ENCODE measurements around the gene LSM2. TPM values are rescaled to one million over a fixed set of nuclear protein-coding genes. Genes with fewer than 3 reads are reported as not detected.
A peak's percentile ranks its signal among the peaks of the same experiment; 100 is the strongest.

Gene LSM2
- total RNA-seq, 3 donors from 2014 or later = 21.7 to 35.5 (median 33.8) TPM

DNA sequence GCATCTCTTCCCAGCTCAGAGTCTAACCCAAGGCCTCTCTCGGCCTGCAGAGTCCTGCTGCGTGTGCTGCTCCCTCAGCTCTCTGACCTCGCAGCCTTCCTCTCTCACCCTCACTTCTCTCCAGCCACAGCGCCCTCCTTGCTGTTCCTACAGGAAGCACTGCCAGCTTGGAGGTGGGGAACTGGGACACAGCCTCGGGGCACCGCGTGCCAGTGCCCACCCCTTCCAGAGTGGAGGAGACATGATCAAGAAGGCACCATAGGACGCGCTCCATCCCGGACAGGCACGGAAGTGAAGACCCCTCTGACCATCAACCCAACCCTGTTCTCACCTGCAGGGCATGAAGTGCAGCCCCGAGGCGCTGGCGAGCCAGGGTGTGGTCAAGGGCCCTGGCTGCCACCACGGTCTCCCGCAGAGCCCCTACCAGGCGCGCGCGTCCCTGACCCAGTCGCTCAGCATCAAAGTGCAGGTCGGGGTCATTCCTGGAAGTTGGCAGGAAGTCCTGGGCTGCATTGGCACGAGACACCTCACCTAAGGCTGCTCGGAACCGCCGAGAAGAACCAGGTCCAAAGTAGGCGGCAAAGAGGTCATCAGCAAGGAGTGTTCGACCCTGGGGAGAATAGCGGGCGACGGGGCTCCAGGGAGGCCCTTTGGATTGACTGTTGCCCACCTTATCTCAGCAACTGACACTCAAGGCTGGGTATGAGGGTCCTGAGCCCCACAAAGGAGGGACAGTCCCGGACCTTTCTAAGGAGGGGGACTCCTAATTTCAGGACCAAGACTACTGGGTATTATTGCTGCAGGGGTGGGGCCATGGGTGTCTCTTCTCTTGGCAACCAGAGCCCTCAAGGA is 30.9 kb downstream of the LSM2 start:
- H3K4me3 ChIP-seq = no peak overlapping the region
- intact Hi-C loops (cut with DNase I, micrococcal nuclease) = no loop called here

DNA sequence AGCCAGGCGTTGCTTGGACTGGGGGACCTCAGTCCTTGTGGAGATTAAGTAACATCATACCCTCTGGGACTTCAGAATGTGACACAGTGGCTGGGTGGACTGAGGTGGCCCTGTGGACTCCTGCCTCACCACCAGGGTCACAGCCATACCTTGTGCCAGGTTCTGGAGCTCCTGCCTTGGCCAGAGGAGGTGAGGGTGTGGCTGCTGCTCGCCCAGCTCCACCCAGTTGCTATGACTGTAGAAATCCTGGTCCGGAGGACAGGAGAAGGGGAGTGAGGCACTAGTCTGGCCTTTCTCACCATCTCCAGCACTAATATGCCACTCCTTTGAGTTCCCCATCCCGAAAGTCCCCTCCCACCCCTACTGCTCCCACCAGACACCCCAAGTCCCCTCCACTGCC is 31.6 kb downstream of the LSM2 start:
- Histone ChIP-seq H3K9me3 (no peaks in the 10 kb centered on the region), H3K4me1 (ENCODE audit: low read depth) (peaks cover 35% of the 10 kb centered on the region), H3K36me3 (ENCODE audit: low read depth) (no peaks in the 10 kb centered on the region), H3K4me3 (no peak overlapping the region)
- ATAC-seq (peak; percentile 73), DNase-seq (peak in 2 of 3 donors; percentile 74 to 77)
- TF ChIP-seq, protein P1, sequence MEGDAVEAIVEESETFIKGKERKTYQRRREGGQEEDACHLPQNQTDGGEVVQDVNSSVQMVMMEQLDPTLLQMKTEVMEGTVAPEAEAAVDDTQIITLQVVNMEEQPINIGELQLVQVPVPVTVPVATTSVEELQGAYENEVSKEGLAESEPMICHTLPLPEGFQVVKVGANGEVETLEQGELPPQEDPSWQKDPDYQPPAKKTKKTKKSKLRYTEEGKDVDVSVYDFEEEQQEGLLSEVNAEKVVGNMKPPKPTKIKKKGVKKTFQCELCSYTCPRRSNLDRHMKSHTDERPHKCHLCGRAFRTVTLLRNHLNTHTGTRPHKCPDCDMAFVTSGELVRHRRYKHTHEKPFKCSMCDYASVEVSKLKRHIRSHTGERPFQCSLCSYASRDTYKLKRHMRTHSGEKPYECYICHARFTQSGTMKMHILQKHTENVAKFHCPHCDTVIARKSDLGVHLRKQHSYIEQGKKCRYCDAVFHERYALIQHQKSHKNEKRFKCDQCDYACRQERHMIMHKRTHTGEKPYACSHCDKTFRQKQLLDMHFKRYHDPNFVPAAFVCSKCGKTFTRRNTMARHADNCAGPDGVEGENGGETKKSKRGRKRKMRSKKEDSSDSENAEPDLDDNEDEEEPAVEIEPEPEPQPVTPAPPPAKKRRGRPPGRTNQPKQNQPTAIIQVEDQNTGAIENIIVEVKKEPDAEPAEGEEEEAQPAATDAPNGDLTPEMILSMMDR (IDR thresholded peaks at IDR 0.05) = no peak
- intact Hi-C loops (cut with DNase I, micrococcal nuclease) = no loop called here

More for the DNA sequence above, 30.9 kb downstream of the LSM2 start:
- Histone ChIP-seq H3K36me3 (ENCODE audit: low read depth) (no peaks in the 10 kb centered on the region), H3K4me1 (ENCODE audit: low read depth) (peaks cover 34% of the 10 kb centered on the region), H3K9me3 (no peaks in the 10 kb centered on the region)
- peak in 1 of 3 donors; percentile 50 for DNase-seq
- ATAC-seq = peak; percentile 4
- TF ChIP-seq, protein P1 (IDR thresholded peaks at IDR 0.05) = no peak

DNA sequence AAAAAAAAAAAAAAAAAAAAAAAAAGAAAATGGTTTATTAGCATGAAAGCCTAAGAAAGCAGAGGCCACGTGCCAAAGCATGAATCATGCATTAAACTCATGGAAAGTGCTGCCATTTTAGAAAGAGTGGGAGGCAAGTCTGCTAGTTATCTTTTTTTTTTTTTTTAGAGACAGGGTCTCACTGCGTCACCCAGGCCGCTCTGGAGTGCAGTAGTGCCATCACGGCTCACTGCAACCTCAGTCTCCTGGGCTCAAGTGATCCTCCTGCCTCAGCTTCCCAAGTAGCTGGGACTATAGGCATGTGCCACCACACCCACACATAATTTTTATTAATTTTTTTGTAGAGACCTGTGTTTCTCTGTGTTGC is 34.8 kb downstream of the LSM2 start:
- no peaks in the 10 kb centered on the region for H3K9me3 ChIP-seq
- intact Hi-C loops (cut with DNase I, micrococcal nuclease) = no loop called here
- H3K4me1 ChIP-seq (ENCODE audit: low read depth) = peaks cover 35% of the 10 kb centered on the region
- ATAC-seq (no peak), DNase-seq (no peak)
- no peak overlapping the region for H3K4me3 ChIP-seq
- H3K36me3 ChIP-seq (ENCODE audit: low read depth) = no peaks in the 10 kb centered on the region
- TF ChIP-seq, protein P1 (IDR thresholded peaks at IDR 0.05) = no peak

DNA sequence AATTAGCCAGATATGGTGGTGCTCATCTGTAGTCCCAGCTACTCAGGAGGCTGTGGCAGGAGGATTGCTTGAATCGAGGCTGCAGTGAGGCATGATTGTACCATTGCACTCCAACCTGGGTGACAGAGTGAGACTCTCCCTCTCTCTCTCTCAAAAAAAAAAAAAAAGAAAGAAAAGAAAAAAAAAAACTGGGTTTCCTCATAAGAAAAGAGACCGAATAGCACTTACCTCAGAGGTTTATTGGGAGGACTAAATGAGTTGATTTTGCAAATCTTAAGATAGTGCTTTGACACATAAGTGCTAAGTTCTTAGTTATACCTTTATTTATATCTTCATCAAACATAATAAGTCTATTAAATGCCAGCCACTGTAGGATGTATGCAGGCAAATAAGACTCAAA is 35.9 kb downstream of the LSM2 start:
- DNase-seq (no peak), ATAC-seq (no peak)
- Histone ChIP-seq H3K9me3 (no peaks in the 10 kb centered on the region), H3K4me3 (no peak overlapping the region), H3K4me1 (ENCODE audit: low read depth) (peaks cover 24% of the 10 kb centered on the region), H3K36me3 (ENCODE audit: low read depth) (no peaks in the 10 kb centered on the region)
- intact Hi-C loops (cut with DNase I, micrococcal nuclease) = no loop called here
- TF ChIP-seq, protein P1 (IDR thresholded peaks at IDR 0.05) = no peak

DNA sequence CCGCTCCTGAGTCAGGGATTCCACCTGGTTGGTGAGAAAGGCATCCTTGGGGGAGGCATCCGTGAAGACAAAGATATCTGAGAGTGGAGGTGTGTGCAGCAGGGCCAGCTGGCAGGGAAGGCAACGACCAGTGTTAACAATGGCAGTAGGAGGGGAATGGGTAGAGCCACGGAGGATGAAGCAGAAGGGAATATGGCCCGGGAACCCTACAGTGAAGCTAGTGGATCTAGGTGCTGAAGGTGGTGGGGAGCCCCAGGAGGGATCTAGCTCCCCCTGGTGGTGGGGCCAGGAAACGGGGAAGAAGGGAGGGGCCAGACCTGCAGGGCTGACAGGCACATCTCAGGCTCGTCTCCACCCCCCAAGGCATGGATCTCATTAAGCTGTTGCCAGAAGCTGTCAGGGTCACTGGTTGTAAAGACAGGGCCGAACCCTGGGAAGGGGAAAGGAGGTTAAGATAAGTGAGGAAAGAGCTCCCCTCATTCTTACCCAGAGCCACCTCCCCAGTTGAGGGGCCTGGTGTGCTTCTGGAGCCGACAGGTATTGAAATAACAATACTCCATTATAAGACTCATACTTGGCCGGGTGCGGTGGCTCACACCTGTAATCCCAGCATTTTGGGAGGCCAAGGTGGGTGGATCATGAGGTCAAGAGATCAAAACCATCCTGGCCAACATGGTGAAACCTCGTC is 36.9 kb downstream of the LSM2 start:
- ATAC-seq = peak; percentile 91
- Histone ChIP-seq H3K4me1 (ENCODE audit: low read depth) (peaks cover 14% of the 10 kb centered on the region), H3K36me3 (ENCODE audit: low read depth) (no peaks in the 10 kb centered on the region), H3K4me3 (no peak overlapping the region), H3K9me3 (no peaks in the 10 kb centered on the region)
- peak; percentile 89 to 95 (median 95) for DNase-seq
- TF ChIP-seq, protein P1 (IDR thresholded peaks at IDR 0.05) = peak; percentile 68
- intact Hi-C loops (cut with DNase I, micrococcal nuclease) = no loop called here

Measured in mucosa of descending colon (tissue), 3 donors.